Activated CD8-positive, alpha-beta T cell treated with anti-CD3 and anti-CD28 coated beads for 36 hours (primary cell): Measurements from ENCODE around the gene PRC1. TPM values are rescaled to one million over a fixed set of nuclear protein-coding genes. Genes with fewer than 3 reads are reported as not detected.

Source experiments
- ATAC-seq: fragments of 200-7000 bp; cut with Tn5 transposase; one replicate; pipeline ENCODE4 v1.10.0; 2021; ENCODE audit warnings: mild to moderate bottlenecking, moderate library complexity
- CTCF ChIA-PET: fragments of 350-600 bp; sonication (Branson Sonifier 250); formaldehyde crosslinking; loops from one replicate; lab custom pipeline; 2021; ENCODE audit warnings: antibody characterized with exemption; lab: Charles Lee
- POLR2A ChIA-PET: fragments of 350-600 bp; sonication (Branson Sonifier 250); formaldehyde crosslinking; loops from one replicate; lab custom pipeline; 2021; ENCODE audit warnings: antibody characterized with exemption; lab: Charles Lee
- DNase-seq: peaks from one replicate; pipeline ENCODE4 v3.0.0-alpha.2; 2020
- H3K27ac Mint-ChIP-seq: one replicate; pipeline ENCODE4 v1.8.0; 2021; ENCODE audit warnings: mild to moderate bottlenecking, mixed read lengths
- H3K27me3 Mint-ChIP-seq: one replicate; pipeline ENCODE4 v1.8.0; 2021; ENCODE audit warnings: mixed read lengths
- H3K36me3 Mint-ChIP-seq: one replicate; pipeline ENCODE4 v1.8.0; 2021; ENCODE audit warnings: low read depth, mixed read lengths
- H3K4me1 Mint-ChIP-seq: one replicate; pipeline ENCODE4 v1.8.0; 2021; ENCODE audit warnings: low read depth, mixed read lengths
- H3K4me3 Mint-ChIP-seq: one replicate; pipeline ENCODE4 v1.8.0; 2021; ENCODE audit warnings: mild to moderate bottlenecking, moderate library complexity, mixed read lengths
- H3K9me3 Mint-ChIP-seq: one replicate; pipeline ENCODE4 v1.8.0; 2021; ENCODE audit warnings: mixed read lengths
- intact Hi-C: fragments of 100-400 bp; cut with micrococcal nuclease; formaldehyde crosslinking; loops from one replicate; pipeline ENCODE4 v1.10.0; 2022
- total RNA-seq, 2 experiments: library from RNA; stranded (reverse); gene quantifications; one replicate each; pipeline ENCODE4 v1.2.3, GENCODE V29; 2021
- TF ChIP-seq, protein P1 (sequence below): fragments of 200-600 bp; IDR thresholded peaks from one replicate; pipeline ENCODE4 v1.8.0; 2022; ENCODE audit warnings: antibody characterized with exemption, mild to moderate bottlenecking

The PRC1 gene
- total RNA-seq, 2 experiments from 2014 or later: 83.1 to 96.9 TPM

DNA sequence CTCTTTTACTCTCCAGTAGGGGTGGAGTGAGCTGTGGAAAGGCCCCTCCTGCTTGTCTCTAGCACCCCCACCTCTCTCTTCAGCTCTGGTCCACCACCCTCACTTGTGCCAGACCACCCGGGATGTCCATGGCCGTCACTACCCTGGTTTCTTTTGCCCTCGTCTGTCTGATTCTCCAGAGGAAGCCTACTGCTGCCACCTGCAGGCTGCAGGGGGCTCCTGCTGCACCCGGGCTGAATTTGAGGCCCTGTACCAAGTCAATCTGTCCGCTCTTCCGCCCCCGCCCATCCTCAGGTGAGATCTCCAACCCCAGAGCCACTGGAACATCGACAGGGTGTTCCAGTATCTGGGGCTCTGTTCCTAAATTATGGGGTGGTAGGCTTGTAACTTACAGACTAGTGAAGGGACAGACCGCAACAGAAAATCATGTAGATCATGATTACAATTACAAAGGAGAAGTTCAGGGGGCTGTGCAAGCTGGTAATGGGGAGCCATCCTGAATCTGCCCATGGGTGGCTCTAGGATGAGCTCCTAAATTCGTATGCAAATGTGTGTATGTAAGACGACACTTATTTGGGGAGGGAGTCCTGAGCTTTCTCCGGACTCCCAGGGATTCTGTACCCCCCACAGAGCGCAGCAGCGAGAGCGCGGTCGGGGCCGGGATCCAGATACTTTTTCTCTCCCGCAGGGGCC lies 59.9 kb downstream of the PRC1 start:
- Mint-ChIP-seq H3K27me3 (no peaks in the 10 kb centered on the region), H3K9me3 (no peaks in the 10 kb centered on the region), H3K4me3 (peak overlapping the region; percentile 74), H3K27ac (peak overlapping the region; percentile 91), H3K4me1 (peaks cover 32% of the 10 kb centered on the region), H3K36me3 (peaks cover 15% of the 10 kb centered on the region)
- CTCF ChIA-PET: interaction anchor here (0.7 to 11.3 kb wide), 28 partner anchors 8 to 615 kb away, joined by 3 to 255 read pairs (median 6); partner anchors contain the start of genes BLM, MAN2A2 and RCCD1
- peak; percentile 43 for ATAC-seq
- TF ChIP-seq, protein P1, sequence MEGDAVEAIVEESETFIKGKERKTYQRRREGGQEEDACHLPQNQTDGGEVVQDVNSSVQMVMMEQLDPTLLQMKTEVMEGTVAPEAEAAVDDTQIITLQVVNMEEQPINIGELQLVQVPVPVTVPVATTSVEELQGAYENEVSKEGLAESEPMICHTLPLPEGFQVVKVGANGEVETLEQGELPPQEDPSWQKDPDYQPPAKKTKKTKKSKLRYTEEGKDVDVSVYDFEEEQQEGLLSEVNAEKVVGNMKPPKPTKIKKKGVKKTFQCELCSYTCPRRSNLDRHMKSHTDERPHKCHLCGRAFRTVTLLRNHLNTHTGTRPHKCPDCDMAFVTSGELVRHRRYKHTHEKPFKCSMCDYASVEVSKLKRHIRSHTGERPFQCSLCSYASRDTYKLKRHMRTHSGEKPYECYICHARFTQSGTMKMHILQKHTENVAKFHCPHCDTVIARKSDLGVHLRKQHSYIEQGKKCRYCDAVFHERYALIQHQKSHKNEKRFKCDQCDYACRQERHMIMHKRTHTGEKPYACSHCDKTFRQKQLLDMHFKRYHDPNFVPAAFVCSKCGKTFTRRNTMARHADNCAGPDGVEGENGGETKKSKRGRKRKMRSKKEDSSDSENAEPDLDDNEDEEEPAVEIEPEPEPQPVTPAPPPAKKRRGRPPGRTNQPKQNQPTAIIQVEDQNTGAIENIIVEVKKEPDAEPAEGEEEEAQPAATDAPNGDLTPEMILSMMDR: peak; percentile 87
- intact Hi-C loops: no loop called here
- peak; percentile 96 for DNase-seq
- POLR2A ChIA-PET: interaction anchor here (0.6 to 13.4 kb wide), 13 partner anchors 9 to 217 kb away, joined by 3 to 133 read pairs (median 3); partner anchors contain the start of genes BLM, MAN2A2 and RCCD1

DNA sequence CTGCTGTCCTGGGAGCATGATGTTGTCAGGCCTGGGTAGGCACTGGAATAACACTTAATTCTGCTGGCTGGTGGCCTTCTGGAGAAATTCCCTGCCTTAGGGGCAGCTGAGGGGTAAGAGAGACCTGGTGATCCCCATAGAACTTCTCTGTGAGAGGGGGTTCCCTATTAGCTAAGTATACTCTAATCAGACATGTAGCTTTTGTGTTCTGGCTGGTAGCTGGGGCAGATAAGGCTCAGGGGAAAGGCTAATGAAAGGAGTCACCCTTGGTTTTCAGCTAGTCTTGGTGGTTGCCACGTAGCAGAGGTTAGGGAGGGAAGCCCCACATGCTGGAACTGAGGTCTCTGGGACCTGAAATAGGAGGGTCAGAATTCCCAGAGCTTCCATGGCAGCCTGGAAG lies 61.0 kb downstream of the PRC1 start:
- Mint-ChIP-seq H3K36me3 (peaks cover 13% of the 10 kb centered on the region), H3K9me3 (no peaks in the 10 kb centered on the region), H3K4me3 (peak overlapping the region; percentile 99), H3K27ac (peak overlapping the region; percentile 99), H3K4me1 (peaks cover 36% of the 10 kb centered on the region), H3K27me3 (no peaks in the 10 kb centered on the region)
- TF ChIP-seq, protein P1: no peak
- ChIA-PET POLR2A (interaction anchor here (0.7 to 13.4 kb wide), 8 partner anchors 10 to 286 kb away, joined by 3 to 133 read pairs (median 4); partner anchors contain the start of genes MAN2A2 and RCCD1), CTCF (interaction anchor here (0.8 to 11.3 kb wide), 31 partner anchors 9 to 614 kb away, joined by 3 to 255 read pairs (median 6); partner anchors contain the start of genes BLM, MAN2A2, RCCD1 and VPS33B)
- ATAC-seq (no peak), DNase-seq (no peak)
- intact Hi-C loops: no loop called here

DNA sequence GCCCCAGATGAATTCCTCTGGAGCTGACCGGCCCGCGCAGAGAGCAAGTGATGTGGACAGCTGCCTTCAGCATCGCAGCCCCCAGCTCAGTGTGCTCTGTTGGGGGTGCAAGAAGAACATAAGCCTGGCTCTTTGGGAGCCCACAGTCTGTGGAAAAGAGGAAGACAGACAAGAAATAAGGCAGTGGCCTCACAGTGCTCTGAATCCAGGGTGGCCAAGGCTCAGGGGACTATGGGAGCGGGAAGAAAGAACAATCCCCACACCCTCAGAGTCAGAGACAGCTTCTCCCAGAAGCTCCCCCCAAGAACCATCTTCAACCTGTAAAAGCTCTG lies 61.7 kb downstream of the PRC1 start:
- ChIA-PET POLR2A (interaction anchor here (0.6 to 13.4 kb wide), 12 partner anchors 10 to 667 kb away, joined by 3 to 133 read pairs (median 5); partner anchors contain the start of genes BLM, MAN2A2, NGRN and RCCD1), CTCF (interaction anchor here (0.7 to 11.3 kb wide), 42 partner anchors 10 to 640 kb away, joined by 3 to 255 read pairs (median 5); partner anchors contain the start of genes BLM, MAN2A2, PRC1 and RCCD1)
- Mint-ChIP-seq H3K4me3 (peak overlapping the region; percentile 99), H3K4me1 (peaks cover 36% of the 10 kb centered on the region), H3K36me3 (peaks cover 13% of the 10 kb centered on the region), H3K27ac (peak overlapping the region; percentile 99), H3K27me3 (no peaks in the 10 kb centered on the region), H3K9me3 (no peaks in the 10 kb centered on the region)
- TF ChIP-seq, protein P1: peak; percentile 66
- intact Hi-C loops: no loop called here
- ATAC-seq (no peak), DNase-seq (no peak)

DNA sequence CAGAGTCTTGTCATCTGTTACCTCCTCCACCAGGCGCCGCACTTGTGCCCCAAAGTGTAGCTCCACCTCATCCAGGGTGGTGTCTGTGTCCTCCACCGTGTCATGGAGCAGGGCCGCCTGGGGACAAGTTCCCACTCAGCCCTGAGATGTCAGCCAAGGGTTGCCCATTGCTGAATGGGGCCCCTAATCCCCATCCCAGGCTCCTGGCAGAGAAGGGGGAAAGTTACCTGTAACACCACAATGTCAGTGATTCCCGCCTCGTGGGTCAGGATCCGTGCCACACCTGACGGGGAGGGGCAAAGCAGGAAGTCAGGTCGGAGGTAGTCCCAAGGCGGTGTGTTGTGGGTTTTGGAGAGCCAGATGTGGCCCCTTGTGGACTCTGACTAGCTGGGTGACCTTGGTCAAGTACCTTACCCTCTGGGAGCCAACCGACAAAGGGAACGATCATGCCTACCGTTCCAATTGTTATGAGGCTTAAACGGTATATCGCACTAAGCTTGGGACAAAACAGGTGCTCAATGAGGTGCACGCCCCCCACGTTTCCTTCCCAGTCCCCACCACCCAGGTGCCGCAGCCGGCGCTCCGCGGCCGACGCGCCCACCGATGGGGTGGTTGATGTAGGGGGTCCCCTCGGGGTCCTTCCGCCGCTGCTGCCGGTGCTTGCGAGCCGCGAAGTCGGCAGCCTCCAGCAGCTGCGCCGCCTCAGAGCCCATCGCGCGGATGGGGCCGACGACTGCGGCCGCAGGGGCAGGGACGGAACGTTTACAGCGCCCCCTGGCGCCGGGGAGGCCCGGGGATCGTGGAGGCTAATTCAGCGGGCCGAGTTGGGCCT lies 62.3 kb downstream of the PRC1 start, which contains the start of gene HDDC3:
HDDC3 (minus strand) TSS at position 722 of the 832 bp plus-strand sequence; CDS start at position 713, 9 bp downstream.
- intact Hi-C loops: no loop called here
- CTCF ChIA-PET: interaction anchor here (0.7 to 11.3 kb wide), 48 partner anchors 9 to 700 kb away, joined by 3 to 255 read pairs (median 5); partner anchors contain the start of genes BLM, MAN2A2, PRC1 and RCCD1
- POLR2A ChIA-PET: interaction anchor here (0.6 to 13.4 kb wide), 20 partner anchors 9 to 666 kb away, joined by 3 to 133 read pairs (median 4); partner anchors contain the start of genes BLM, FES, MAN2A2 and NGRN
- Mint-ChIP-seq H3K27ac (peak within 1 kb of the TSS; percentile 99), H3K36me3 (peaks cover 13% of the 10 kb centered on the region), H3K4me3 (peak within 1 kb of the TSS; percentile 99), H3K4me1 (peaks cover 36% of the 10 kb centered on the region), H3K9me3 (no peaks in the 10 kb centered on the region), H3K27me3 (no peaks in the 10 kb centered on the region)
- ATAC-seq (peak; percentile 60), DNase-seq (peak; percentile 94)
- TF ChIP-seq, protein P1: peak; percentile 96
